Activated T-cell treated with anti-CD3 and anti-CD28 coated beads for 48 hours (primary cell): ENCODE data around the gene MAGI3.

Experiments
- DNase-seq: peaks from one replicate; pipeline ENCODE4 v3.0.0-alpha.2; 2020; ENCODE audit warnings: low read depth

Gene MAGI3

DNA sequence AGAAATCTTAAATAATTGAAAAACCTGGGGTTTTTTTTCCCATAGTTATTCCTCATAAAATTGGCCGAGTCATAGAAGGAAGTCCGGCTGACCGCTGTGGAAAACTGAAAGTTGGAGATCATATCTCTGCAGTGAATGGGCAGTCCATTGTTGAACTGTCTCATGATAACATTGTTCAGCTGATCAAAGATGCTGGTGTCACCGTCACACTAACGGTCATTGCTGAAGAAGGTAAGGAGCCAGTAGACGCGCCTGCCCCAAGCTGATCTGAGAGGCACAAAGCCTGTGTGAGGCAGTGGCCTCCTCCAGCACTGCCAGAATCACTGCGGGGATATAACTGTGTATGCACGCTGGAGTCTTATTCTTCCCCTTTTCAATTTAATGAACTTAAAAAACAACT lies 268.7 kb downstream of the MAGI3 start:
- DNase-seq: no peak

GRCh38 chr1:113659556-113659955 lies 269.2 kb downstream of the MAGI3 start:
- no peak for DNase-seq

- no peak for DNase-seq
These were observed 269.8 kb downstream of the MAGI3 start for GRCh38 chr1:113660088-113660487.

GRCh38 chr1:113662101-113662500 lies 271.8 kb downstream of the MAGI3 start:
- DNase-seq: no peak

DNA sequence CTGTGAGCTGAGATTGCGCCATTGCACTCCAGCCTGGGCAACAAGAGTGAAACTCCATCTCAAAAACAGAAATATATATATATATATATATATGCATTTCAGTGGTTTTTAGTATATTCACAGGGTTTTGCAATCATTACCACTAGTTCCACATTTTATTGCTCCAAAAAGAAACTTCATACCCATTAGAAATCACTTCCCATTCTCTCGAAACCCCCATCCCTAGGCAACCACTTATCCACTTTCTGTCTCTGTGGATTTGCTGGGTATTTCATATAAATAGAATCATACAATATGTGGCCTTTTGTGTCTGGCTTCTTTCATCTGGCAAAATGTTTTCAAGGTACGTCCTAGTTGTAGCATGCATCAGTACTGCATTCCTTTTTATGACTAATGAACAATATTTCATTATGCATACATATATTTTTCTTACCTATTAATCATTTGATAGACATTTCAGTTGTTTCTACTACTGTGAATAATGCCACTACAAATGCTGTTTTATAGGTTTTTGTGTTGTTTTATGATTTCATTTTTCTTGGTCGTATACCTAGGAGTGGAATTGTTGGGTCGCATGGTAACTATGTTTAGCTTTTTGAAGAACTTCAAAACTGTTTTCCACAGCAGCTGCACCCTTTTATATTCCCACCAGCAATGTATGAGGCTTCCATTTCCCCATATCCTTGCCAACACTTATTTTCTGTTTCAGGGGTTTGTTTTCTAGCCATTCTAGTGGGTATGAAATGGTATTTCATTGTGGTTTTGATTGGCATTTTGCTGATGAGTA lies 273.0 kb downstream of the MAGI3 start:
- no peak for DNase-seq

DNA sequence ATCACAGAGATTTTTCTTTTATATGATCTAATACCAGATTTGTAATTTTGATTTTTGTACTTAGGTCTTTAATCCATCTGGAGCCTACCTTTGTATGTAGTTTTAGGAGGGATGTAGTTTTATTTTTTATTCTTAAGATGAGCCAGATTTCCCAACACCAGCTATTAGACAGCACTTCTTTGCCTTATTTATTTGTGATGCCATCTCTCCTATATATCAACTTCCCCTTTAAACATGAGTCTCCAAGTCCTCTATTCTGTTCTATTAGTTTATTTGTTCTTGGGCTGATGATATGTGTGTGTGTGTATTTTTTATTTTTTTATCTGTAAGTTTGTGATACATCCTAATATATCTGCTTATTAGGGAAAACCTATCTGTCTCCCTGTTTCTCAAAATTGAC lies 274.8 kb downstream of the MAGI3 start:
- no peak for DNase-seq

- no peak for DNase-seq
These were observed 275.8 kb downstream of the MAGI3 start for GRCh38 chr1:113666126-113666525.

DNA sequence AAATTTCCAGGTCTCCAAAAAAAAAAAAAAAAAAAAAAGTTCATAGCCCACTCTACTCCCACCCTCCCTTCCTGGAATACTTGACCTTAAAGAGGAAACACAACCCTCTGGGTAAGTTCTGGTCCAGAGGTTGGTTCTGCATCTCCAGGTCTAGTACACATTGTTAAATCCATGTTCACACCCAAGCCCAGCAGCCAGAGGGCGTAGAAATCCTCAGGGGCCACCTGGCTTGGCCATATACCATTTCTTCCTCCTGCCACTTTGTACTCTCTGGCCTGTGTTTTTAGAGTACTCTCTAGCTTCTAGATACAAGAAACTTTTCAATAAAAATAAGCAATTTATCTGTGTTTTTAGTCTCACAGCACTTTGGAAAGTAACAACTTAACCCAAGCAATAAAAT lies 279.7 kb downstream of the MAGI3 start:
- DNase-seq: no peak

DNA sequence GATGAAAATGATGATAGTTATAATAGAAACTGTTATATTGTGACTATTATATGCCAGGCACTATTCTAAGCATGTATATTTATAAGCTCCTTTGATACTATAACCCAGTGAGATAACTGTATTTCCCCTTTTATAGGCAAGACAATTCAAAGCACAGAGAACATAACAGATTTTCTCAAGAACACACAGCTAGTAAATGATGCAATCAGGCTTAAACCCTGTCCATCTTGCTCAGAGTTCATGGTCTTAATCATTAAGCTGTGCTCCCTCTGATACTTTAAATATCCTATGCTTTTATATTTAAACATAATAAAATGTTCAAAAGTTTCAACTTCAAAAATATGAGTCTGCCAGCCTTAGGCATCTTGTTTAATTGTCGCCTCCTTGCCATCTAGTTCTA lies 280.3 kb downstream of the MAGI3 start:
- DNase-seq: no peak

DNA sequence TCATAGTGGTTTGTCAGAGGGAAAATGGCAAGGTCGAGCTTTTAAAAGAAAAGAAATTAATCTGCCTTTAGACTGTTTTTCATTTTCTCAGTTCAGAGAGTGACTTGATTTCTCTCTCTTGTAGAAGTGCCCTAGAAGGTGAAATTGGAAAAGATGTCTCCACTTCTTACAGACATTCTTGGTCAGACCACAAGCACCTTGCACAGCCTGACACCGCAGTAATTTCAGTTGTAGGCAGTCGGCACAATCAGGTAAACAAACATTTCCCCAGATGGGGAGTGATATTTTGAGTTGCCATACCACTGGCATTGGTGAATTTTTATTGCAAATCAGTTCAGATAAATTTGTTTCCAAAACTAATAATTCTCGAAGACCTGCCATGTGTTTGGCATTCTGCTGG lies 282.2 kb downstream of the MAGI3 start:
- no peak for DNase-seq

DNA sequence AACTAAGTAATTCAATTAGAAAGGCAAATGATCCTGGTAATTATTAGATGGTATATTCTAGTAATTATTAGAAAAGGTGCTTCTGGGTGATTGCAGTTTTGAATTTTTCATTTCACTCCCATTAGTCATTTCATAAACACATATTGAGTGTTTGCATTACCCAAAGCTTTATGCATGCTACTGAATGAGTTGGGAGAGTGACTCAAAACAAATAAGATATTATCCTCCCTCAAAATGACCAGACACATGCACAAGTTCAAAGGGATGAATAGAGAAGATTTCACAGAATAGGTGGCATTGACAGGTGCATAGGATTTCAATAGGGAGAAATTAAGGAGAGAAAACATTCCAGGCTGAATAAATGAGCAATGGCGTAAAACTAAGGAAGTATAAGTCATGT lies 284.3 kb downstream of the MAGI3 start:
- DNase-seq: no peak

- no peak for DNase-seq
These were observed 285.0 kb downstream of the MAGI3 start for GRCh38 chr1:113675302-113675701.

DNA sequence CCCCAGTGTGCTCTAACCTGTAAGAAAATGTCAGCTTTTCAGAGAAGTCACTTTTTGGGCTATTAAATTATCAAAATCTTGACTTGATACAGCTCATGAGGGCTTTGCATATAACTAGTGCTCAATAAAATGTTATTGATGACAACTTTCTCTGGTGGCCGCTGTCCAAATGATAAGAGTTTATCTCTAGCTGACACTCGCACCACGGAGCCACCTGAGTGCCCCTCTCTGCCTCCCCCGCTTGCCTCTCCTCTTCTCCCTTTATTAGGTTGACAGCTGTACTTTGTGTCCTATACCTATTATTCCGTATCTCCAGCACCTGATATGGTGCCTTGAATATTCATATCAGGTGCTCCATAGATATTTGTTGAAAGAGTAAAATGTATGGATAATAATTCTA lies 286.2 kb downstream of the MAGI3 start:
- no peak for DNase-seq

DNA sequence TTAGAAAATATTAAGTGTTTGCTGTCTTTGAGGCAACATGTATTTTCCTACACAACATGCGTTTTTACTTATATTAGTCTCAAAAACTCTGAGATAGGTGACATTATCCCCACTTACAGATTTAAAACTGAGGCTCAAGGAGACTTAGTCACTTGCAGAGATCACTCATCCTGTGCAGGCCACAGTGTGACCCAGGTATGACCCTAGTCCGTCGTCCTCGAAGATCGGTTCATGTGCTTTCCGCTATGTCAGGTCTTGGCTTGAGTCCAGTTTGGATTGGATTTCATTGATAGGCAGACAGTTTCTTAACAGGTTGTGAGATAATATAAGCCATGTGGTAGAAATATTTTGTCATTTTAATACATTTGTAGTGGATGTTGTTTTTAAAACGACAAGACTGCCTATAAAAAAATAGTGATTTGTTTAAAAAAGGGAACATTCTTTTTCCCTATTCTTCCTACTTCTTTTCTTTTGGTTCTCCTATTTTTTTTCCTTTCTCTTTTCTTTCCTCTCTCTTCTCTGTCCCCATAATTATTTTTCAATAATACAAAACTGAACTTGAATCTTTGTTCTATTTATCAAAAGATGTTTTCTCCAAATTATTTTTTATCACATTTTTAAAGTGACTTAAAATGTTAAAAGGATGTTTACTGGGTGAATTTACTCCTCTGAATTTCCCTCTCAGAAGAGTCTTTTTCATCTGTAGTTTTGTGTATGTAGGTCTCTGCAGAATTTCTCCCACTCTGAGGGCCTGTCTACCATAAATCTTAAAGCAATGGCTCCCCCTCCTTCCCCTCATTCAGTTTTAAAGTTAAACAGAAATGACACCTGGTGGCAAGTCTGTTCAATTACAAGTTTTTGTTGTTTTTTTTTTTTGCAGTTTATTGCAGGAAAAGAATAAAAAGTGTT lies 287.2 kb downstream of the MAGI3 start:
- no peak for DNase-seq

DNA sequence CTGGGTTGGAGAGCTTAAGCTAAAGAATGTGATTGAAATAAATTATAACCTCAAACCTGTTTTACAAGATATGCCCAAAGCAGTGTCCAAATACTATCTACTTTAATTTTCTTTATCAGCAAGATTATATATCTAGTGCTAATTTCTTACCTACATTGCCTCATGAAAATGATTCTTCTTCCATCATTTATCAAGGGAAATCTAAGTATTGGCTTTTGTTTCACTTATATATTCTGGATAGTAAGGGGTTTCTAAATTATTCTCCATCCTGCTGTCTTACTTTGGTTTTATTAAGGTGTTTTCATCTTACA lies 287.8 kb downstream of the MAGI3 start:
- no peak for DNase-seq

GRCh38 chr1:113681596-113682337 lies 291.5 kb downstream of the MAGI3 start:
- no peak for DNase-seq

GRCh38 chr1:113683384-113684152 lies 293.3 kb downstream of the MAGI3 start:
- DNase-seq: no peak

DNA sequence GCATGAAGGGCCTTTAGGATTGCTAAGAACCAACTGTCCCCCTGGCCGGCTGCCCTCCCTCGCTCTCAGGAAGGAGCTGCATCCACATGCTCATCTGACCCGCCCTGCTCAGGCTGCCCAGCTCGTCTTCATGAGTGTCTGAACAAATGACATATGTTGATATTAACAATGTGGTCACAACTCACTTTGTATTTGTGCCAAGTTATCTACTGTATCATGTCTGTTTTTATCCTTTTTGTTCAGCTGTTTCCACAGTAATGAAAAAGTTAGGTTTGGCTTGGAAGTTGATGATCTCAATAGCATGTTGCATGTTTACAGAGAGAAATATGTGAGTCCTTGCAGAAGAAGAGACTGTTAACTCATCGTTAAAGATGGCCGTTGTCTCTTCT lies 293.8 kb downstream of the MAGI3 start:
- no peak for DNase-seq

DNA sequence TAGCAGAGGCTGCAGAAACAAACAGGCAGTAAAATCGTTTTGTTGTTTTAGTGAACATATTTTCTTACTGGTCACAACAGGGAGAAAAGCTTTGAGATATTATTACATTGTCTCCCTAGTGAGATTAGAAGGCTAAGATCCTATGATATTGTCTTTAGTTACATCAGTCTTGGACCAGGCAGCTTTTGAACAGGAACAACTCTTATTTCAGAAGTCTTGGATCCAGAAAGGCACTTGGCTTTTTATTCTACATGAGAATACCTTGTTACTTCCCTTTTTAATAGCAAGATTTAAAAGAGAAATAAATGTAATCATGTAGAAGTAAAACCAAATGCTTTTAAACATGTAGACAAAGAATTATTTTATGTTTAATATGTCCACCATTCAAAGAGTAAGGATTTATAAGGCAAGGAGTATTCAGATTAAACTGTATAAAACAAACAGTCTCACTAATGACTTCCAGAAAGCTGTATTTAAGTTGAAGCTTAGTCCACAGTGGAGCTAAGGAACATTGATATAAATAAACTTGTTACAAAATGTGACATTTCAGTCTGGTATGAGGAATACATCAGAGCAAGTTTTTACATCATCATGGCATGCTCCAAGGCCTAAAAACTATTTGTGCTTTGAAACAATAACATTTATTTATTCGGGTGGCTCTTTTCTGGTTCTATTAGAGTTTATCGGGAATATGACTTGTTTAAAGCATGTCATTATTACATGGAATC lies 296.7 kb downstream of the MAGI3 start:
- DNase-seq: no peak

DNA sequence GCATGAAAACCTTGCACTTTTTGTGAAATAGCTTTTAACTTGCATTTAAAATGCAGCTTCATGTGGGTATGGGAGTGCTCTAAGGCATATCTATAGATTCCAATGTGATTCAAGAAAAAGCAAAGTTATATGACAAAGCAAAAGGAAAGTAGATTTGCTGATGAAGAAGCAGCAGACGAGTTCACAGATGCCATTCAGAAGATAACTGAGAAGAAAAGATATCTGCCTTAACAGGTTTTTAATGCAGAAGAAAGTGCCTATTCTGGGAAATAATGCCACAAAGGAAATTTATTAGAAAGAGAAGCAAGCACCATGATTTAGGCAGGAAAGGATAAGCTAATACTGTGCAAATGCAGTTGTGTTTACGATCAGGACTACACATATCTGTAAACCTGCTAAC lies 300.9 kb downstream of the MAGI3 start:
- no peak for DNase-seq

DNA sequence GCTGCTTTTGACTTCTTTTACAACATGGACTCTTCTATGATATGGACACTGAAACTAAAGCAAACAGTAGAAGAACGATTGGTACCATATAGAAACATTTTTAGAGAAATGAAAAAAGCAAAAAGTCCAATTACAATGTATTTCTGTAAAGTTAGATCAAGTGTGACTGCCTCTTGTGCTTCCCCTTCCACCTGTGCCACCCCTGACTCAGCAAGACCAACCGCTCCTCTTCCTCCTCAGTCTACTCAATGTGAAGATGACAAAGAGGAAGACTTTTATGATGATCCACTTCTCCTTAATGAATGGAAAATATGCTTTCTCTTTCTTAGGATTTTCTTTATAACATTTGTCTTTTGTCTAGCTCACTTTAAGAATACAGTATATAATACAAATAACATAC lies 302.0 kb downstream of the MAGI3 start:
- no peak for DNase-seq
